OCI-LY1 (cell line): Measurements from ENCODE around the gene WDR70.

Source experiments
- EZH2 ChIP-seq: fragments of 200-600 bp; sonication (generic), shearing (Covaris generic); IDR thresholded peaks from 2 replicates; pipeline ENCODE4 v1.8.0; 2017; ENCODE audit warnings: borderline replicate concordance, mixed run types, mild to moderate bottlenecking, antibody characterized with exemption, low read length, moderate library complexity, mixed read lengths
- TF ChIP-seq, protein P1 (sequence below): fragments of 200-600 bp; sonication (generic), shearing (Covaris generic); IDR thresholded peaks from 2 replicates; pipeline ENCODE4 v1.5.1; 2017; ENCODE audit warnings: mild to moderate bottlenecking, antibody characterized with exemption, low read length, moderate library complexity, mixed read lengths

DNA sequence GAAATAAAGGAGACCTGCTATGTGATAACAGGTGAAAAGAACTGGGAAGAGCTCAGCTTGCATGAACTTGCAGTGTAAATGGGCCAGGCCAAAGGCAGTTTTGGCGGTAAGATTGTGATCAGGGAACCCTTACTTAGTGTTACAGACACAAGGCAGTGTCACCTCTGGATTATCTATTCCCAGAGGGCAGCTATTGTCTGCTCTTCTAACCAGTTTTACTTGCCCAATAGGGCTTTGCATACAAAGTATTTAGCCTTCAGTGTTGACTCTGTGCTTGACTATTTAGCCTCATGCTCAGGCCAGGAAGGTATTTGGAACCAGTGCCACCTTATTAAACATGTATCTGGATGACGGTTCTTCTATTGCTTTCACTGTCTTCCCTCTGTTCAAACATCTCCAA lies 422.4 kb downstream of the WDR70 start:
- TF ChIP-seq, protein P1, sequence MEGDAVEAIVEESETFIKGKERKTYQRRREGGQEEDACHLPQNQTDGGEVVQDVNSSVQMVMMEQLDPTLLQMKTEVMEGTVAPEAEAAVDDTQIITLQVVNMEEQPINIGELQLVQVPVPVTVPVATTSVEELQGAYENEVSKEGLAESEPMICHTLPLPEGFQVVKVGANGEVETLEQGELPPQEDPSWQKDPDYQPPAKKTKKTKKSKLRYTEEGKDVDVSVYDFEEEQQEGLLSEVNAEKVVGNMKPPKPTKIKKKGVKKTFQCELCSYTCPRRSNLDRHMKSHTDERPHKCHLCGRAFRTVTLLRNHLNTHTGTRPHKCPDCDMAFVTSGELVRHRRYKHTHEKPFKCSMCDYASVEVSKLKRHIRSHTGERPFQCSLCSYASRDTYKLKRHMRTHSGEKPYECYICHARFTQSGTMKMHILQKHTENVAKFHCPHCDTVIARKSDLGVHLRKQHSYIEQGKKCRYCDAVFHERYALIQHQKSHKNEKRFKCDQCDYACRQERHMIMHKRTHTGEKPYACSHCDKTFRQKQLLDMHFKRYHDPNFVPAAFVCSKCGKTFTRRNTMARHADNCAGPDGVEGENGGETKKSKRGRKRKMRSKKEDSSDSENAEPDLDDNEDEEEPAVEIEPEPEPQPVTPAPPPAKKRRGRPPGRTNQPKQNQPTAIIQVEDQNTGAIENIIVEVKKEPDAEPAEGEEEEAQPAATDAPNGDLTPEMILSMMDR: no peak
- TF ChIP-seq EZH2: no peak
